LNCaP clone FGC (cell line): ENCODE results near the gene ATP5F1D.

ENCODE experiments used
- DNase-seq: peaks from one replicate; pipeline ENCODE4 v3.0.0-alpha.2; 2011; ENCODE audit warnings: low read depth
- H3K4me3 ChIP-seq: 2 replicates; pipeline ENCODE4 v1.5.1; 2011; ENCODE audit warnings: mild to moderate bottlenecking, low read depth, low read length, control low read depth
- TF ChIP-seq, protein P1 (sequence below): IDR thresholded peaks from 2 replicates; pipeline ENCODE4 v1.5.1; 2012; ENCODE audit warnings: mild to moderate bottlenecking; ENCODE audit not compliant: control insufficient read depth, insufficient read depth; ENCODE audit errors: extremely low read depth

ATP5F1D gene

DNA sequence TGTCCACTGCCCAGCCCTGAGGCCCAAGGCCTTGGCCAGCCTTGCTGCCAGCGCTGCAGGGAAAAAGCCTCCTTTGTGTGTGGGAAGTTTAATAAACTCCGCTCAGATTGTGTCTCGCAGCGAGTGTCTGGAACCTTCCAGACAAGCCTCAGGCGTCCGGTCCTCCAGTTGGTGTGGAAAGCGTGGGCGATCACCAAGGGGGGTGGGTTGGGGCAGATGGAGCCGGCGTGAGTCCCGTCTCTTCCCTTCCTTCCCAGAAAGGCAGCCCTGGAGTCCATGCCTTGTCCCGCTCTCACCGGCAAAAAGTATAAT is 31.4 kb upstream of the ATP5F1D start:
- DNase-seq: no peak
- no peak overlapping the region for H3K4me3 ChIP-seq
- TF ChIP-seq, protein P1, sequence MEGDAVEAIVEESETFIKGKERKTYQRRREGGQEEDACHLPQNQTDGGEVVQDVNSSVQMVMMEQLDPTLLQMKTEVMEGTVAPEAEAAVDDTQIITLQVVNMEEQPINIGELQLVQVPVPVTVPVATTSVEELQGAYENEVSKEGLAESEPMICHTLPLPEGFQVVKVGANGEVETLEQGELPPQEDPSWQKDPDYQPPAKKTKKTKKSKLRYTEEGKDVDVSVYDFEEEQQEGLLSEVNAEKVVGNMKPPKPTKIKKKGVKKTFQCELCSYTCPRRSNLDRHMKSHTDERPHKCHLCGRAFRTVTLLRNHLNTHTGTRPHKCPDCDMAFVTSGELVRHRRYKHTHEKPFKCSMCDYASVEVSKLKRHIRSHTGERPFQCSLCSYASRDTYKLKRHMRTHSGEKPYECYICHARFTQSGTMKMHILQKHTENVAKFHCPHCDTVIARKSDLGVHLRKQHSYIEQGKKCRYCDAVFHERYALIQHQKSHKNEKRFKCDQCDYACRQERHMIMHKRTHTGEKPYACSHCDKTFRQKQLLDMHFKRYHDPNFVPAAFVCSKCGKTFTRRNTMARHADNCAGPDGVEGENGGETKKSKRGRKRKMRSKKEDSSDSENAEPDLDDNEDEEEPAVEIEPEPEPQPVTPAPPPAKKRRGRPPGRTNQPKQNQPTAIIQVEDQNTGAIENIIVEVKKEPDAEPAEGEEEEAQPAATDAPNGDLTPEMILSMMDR: no peak

- no peak for DNase-seq
- H3K4me3 ChIP-seq: no peak overlapping the region
- TF ChIP-seq, protein P1: no peak
Measured at GRCh38 chr19:1211494-1212234, 29.9 kb upstream of the ATP5F1D start.

- H3K4me3 ChIP-seq: peak overlapping the region; percentile 35
- TF ChIP-seq, protein P1: no peak
- DNase-seq: peak; percentile 90
Measured at GRCh38 chr19:1213391-1214286, 27.9 kb upstream of the ATP5F1D start.

DNA sequence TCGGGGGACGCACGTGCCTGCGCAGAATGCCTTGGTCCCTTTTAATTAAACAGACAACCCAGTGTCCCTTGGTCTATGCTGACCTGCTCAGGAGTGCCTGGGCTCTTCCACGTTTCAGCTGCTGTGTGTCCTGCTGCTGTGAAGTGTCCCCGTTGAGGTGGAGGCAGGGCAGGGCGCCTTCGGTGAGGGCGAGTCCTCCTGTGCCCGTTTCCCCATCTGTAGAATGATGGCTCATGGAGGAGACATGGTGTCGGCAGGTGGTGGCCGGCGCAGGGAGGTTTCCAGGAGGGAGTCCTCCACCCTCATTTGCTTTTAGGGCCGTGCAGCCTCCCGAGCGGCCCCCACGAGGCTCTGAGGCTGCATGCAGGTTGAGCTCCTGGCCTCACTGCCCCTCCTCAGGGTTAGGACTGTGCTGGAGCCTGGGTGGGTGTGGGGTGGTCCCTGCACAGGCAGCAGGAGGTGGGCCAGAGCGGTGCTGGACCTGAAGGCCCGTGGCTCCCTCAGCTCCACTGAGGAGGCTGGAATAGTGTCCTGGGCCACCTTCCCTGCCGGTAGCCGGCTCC is 27.2 kb upstream of the ATP5F1D start:
- peak overlapping the region; percentile 35 for H3K4me3 ChIP-seq
- TF ChIP-seq, protein P1: no peak
- no peak for DNase-seq

- TF ChIP-seq, protein P1: no peak
- peak overlapping the region; percentile 35 for H3K4me3 ChIP-seq
- no peak for DNase-seq
Measured at GRCh38 chr19:1214862-1215731, 26.5 kb upstream of the ATP5F1D start.

DNA sequence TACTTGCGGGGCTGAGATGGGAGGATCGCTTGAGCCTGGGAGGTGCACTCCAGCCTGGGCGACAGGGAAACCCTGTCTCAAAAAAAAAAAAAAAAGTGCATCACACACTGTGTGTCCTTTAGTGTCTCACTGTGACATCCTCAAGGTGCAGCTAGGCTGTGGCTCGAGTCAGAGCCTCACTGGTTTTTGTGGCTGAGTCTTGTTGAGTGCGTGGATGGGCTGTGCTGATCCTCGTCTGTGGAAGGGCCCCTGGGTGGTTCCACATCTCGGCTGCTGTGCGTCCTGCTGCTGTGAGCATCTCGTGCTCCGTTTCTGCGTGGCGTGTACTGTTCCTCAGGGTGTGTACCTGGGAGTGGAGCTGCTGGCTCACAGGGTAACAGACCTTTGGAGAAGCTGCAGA is 24.8 kb upstream of the ATP5F1D start:
- DNase-seq: no peak
- TF ChIP-seq, protein P1: no peak
- H3K4me3 ChIP-seq: no peak overlapping the region
